Measurements from ENCODE around the gene CEMIP.

DNA sequence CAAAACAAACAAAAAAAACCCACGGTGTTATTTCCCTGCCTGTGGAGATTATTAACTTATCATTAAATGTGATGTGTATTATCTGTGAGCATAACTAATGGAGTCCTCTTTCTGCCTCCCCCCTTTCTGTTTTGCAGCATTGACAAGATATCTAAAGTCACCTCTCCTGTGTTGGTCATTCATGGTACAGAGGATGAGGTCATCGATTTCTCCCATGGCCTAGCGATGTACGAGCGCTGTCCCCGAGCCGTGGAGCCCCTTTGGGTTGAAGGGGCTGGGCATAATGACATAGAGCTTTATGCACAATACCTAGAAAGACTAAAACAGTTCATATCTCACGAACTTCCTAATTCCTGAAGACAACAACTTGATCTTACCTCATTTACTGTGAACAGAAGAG is 25.2 kb upstream of the CEMIP start:
- TF ChIP-seq, protein P1, sequence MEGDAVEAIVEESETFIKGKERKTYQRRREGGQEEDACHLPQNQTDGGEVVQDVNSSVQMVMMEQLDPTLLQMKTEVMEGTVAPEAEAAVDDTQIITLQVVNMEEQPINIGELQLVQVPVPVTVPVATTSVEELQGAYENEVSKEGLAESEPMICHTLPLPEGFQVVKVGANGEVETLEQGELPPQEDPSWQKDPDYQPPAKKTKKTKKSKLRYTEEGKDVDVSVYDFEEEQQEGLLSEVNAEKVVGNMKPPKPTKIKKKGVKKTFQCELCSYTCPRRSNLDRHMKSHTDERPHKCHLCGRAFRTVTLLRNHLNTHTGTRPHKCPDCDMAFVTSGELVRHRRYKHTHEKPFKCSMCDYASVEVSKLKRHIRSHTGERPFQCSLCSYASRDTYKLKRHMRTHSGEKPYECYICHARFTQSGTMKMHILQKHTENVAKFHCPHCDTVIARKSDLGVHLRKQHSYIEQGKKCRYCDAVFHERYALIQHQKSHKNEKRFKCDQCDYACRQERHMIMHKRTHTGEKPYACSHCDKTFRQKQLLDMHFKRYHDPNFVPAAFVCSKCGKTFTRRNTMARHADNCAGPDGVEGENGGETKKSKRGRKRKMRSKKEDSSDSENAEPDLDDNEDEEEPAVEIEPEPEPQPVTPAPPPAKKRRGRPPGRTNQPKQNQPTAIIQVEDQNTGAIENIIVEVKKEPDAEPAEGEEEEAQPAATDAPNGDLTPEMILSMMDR (conservative IDR thresholded peaks at IDR 0.05), result no peak
- no peak for TF ChIP-seq EZH2 (IDR thresholded peaks at IDR 0.05; ENCODE audit: low read depth)
